KMS-11 (cell line): Measurements from ENCODE around the gene GAST.
"Not testable (repeated sequence)": the region's sequence is repeated elsewhere in the genome, so short reads cannot be mapped to it uniquely, and the experiment has no call there.

Experiments used
- H2AFZ ChIP-seq: fragments of 200-600 bp; sonication (generic); 2 replicates; pipeline ENCODE4 v1.6.1; 2016; ENCODE audit warnings: antibody characterized with exemption, mixed run types, low read depth
- H3K27ac ChIP-seq: fragments of 200-600 bp; sonication (generic); 2 replicates; pipeline ENCODE4 v1.6.1; 2016; ENCODE audit warnings: mild to moderate bottlenecking, mixed run types
- H3K27me3 ChIP-seq: fragments of 200-600 bp; sonication (generic); 2 replicates; pipeline ENCODE4 v1.6.1; 2017; ENCODE audit warnings: mild to moderate bottlenecking, low read depth, mixed run types, moderate library complexity; ENCODE audit not compliant: insufficient read depth
- H3K36me3 ChIP-seq: fragments of 200-600 bp; sonication (generic); 2 replicates; pipeline ENCODE4 v1.6.1; 2017; ENCODE audit warnings: mild to moderate bottlenecking, mixed run types; ENCODE audit not compliant: insufficient read depth
- H3K4me1 ChIP-seq: fragments of 200-600 bp; sonication (generic); 2 replicates; pipeline ENCODE4 v1.6.1; 2016; ENCODE audit warnings: mild to moderate bottlenecking, low read depth, mixed run types; ENCODE audit not compliant: poor library complexity, severe bottlenecking
- H3K4me2 ChIP-seq: fragments of 200-600 bp; sonication (generic); 2 replicates; pipeline ENCODE4 v1.7.0; 2016; ENCODE audit warnings: mild to moderate bottlenecking, mixed run types
- H3K4me3 ChIP-seq: fragments of 200-600 bp; sonication (generic); IDR thresholded peaks from 2 replicates; pipeline ENCODE4 v1.6.1; 2017; ENCODE audit warnings: low read depth, low read length, mixed read lengths; ENCODE audit not compliant: insufficient read depth
- H3K79me2 ChIP-seq: fragments of 200-600 bp; sonication (generic); 2 replicates; pipeline ENCODE4 v1.6.1; 2016; ENCODE audit warnings: low read depth, mixed run types; ENCODE audit not compliant: insufficient read depth
- H3K9ac ChIP-seq: fragments of 200-600 bp; sonication (generic); 2 replicates; pipeline ENCODE4 v1.6.1; 2016; ENCODE audit warnings: mild to moderate bottlenecking, mixed run types
- H4K20me1 ChIP-seq: fragments of 200-600 bp; sonication (generic); 2 replicates; pipeline ENCODE4 v1.6.1; 2016; ENCODE audit warnings: mild to moderate bottlenecking, mixed run types; ENCODE audit not compliant: insufficient read depth
- CTCF ChIP-seq: fragments of 200-600 bp; sonication (generic); conservative IDR thresholded peaks from 2 replicates; pipeline ENCODE4 v1.6.1; 2017; ENCODE audit warnings: low read depth, mild to moderate bottlenecking, antibody characterized with exemption, low read length, moderate library complexity, mixed read lengths

The GAST gene

GRCh38 chr17:41672153-41672552 lies 40.0 kb upstream of the GAST start:
- no peaks in the 10 kb centered on the region for H3K36me3 ChIP-seq
- peak overlapping the region; percentile 34; the same call in 1 of the 2 replicates for H2AFZ ChIP-seq
- H4K20me1 ChIP-seq = no peaks in the 10 kb centered on the region
- peaks cover 86% of the 10 kb centered on the region for H3K4me1 ChIP-seq
- H3K27me3 ChIP-seq = no peaks in the 10 kb centered on the region
- peak overlapping the region; percentile 26; the same call in 1 of the 2 replicates for H3K27ac ChIP-seq
- no peaks in the 10 kb centered on the region for H3K79me2 ChIP-seq
- no peak overlapping the region for H3K4me3 ChIP-seq
- peak overlapping the region; percentile 52 for H3K4me2 ChIP-seq
- no peak for TF ChIP-seq CTCF
- no peak overlapping the region for H3K9ac ChIP-seq

- Histone ChIP-seq H3K9ac (peak overlapping the region; percentile 69), H3K4me1 (peaks cover 86% of the 10 kb centered on the region), H3K4me2 (peak overlapping the region; percentile 98)
Observed at GRCh38 chr17:41675157-41676057, 36.7 kb upstream of the GAST start.

GRCh38 chr17:41676058-41676419 lies 36.1 kb upstream of the GAST start:
- peak overlapping the region; percentile 95 for H3K27ac ChIP-seq
- H3K4me2 ChIP-seq = peak overlapping the region; percentile 98
- H3K79me2 ChIP-seq = no peaks in the 10 kb centered on the region
- no peaks in the 10 kb centered on the region for H4K20me1 ChIP-seq
- H2AFZ ChIP-seq = peak overlapping the region; percentile 50
- no peaks in the 10 kb centered on the region for H3K27me3 ChIP-seq
- peaks cover 89% of the 10 kb centered on the region for H3K4me1 ChIP-seq
- H3K9ac ChIP-seq = peak overlapping the region; percentile 69
- H3K36me3 ChIP-seq = no peaks in the 10 kb centered on the region
- peak; percentile 42; the same call in 1 of the 2 replicates for TF ChIP-seq CTCF
- H3K4me3 ChIP-seq = no peak overlapping the region

More at GRCh38 chr17:41675157-41676057, 36.7 kb upstream of the GAST start:
- not testable (repeated sequence) for H3K36me3 ChIP-seq, H4K20me1 ChIP-seq, H3K4me3 ChIP-seq, H3K27me3 ChIP-seq, H3K79me2 ChIP-seq
- Histone ChIP-seq H3K27ac (peak overlapping the region; percentile 95), H2AFZ (peak overlapping the region; percentile 50)

- Histone ChIP-seq H4K20me1 (no peaks in the 10 kb centered on the region), H3K27ac (peak overlapping the region; percentile 93), H3K4me3 (no peak overlapping the region), H3K4me2 (peak overlapping the region; percentile 95), H3K4me1 (peaks cover 76% of the 10 kb centered on the region), H3K9ac (peak overlapping the region; percentile 68), H3K36me3 (no peaks in the 10 kb centered on the region), H2AFZ (peak overlapping the region; percentile 74), H3K27me3 (no peaks in the 10 kb centered on the region), H3K79me2 (no peaks in the 10 kb centered on the region)
- TF ChIP-seq CTCF = no peak
Observed at GRCh38 chr17:41678411-41678906, 33.7 kb upstream of the GAST start.
